Osteocyte (in vitro differentiated cells): ENCODE data around the gene CLGN. TPM values are rescaled to one million over a fixed set of nuclear protein-coding genes. Genes with fewer than 3 reads are reported as not detected.

Experiments
- DNase-seq: peaks from one replicate; pipeline ENCODE4 v3.0.0; 2021; ENCODE audit warnings: mixed read lengths; ENCODE audit not compliant: unreplicated experiment; ENCODE audit errors: extremely low spot score
- H3K27ac Mint-ChIP-seq: one replicate; pipeline ENCODE4 v1.8.0; 2021; ENCODE audit warnings: mild to moderate bottlenecking, mixed read lengths; ENCODE audit not compliant: unreplicated experiment
- H3K27me3 Mint-ChIP-seq: one replicate; pipeline ENCODE4 v1.8.0; 2021; ENCODE audit warnings: mixed read lengths; ENCODE audit not compliant: unreplicated experiment
- H3K36me3 Mint-ChIP-seq: one replicate; pipeline ENCODE4 v1.8.0; 2021; ENCODE audit warnings: mixed read lengths; ENCODE audit not compliant: unreplicated experiment
- H3K4me1 Mint-ChIP-seq: one replicate; pipeline ENCODE4 v1.8.0; 2021; ENCODE audit warnings: mixed read lengths; ENCODE audit not compliant: unreplicated experiment
- H3K4me3 Mint-ChIP-seq: one replicate; pipeline ENCODE4 v1.8.0; 2021; ENCODE audit warnings: mild to moderate bottlenecking, moderate library complexity, mixed read lengths; ENCODE audit not compliant: unreplicated experiment
- H3K9me3 Mint-ChIP-seq: one replicate; pipeline ENCODE4 v1.8.0; 2021; ENCODE audit warnings: mixed read lengths; ENCODE audit not compliant: unreplicated experiment
- CTCF ChIP-seq: fragments of 200-600 bp; sonication (generic); IDR thresholded peaks from 2 replicates; pipeline ENCODE4 v1.5.0; 2021; ENCODE audit warnings: antibody characterized with exemption, mild to moderate bottlenecking, moderate library complexity
- total RNA-seq: library from RNA; stranded (reverse); gene quantifications from 2 replicates; pipeline ENCODE4 v1.2.1, GENCODE V29; 2021

CLGN gene
- total RNA-seq, 1 donor from 2014 or later, result not detected

- no peak overlapping the region for H3K27ac Mint-ChIP-seq
Measured at GRCh38 chr4:140367738-140368137, 59.7 kb downstream of the CLGN start.

GRCh38 chr4:140363558-140363957, 63.9 kb downstream of the CLGN start:
- peaks cover 25% of the 10 kb centered on the region for H3K27me3 Mint-ChIP-seq
- DNase-seq, result no peak
- no peaks in the 10 kb centered on the region for H3K4me1 Mint-ChIP-seq
- no peaks in the 10 kb centered on the region for H3K36me3 Mint-ChIP-seq
- no peak overlapping the region for H3K27ac Mint-ChIP-seq
- H3K4me3 Mint-ChIP-seq, result no peak overlapping the region
- no peaks in the 10 kb centered on the region for H3K9me3 Mint-ChIP-seq
- no peak for TF ChIP-seq CTCF

More at GRCh38 chr4:140367738-140368137, 59.7 kb downstream of the CLGN start:
- Mint-ChIP-seq H3K36me3 (no peaks in the 10 kb centered on the region), H3K9me3 (no peaks in the 10 kb centered on the region), H3K27me3 (peaks cover 31% of the 10 kb centered on the region), H3K4me1 (peaks cover 7% of the 10 kb centered on the region), H3K4me3 (no peak overlapping the region)
- DNase-seq, result no peak
- TF ChIP-seq CTCF, result no peak

GRCh38 chr4:140363051-140363450, 64.4 kb downstream of the CLGN start:
- H3K36me3 Mint-ChIP-seq, result no peaks in the 10 kb centered on the region
- DNase-seq, result no peak
- peaks cover 27% of the 10 kb centered on the region for H3K27me3 Mint-ChIP-seq
- no peak overlapping the region for H3K27ac Mint-ChIP-seq
- H3K4me1 Mint-ChIP-seq, result no peaks in the 10 kb centered on the region
- H3K9me3 Mint-ChIP-seq, result no peaks in the 10 kb centered on the region
- TF ChIP-seq CTCF, result no peak
- no peak overlapping the region for H3K4me3 Mint-ChIP-seq

GRCh38 chr4:140361099-140361498, 66.3 kb downstream of the CLGN start:
- Mint-ChIP-seq H3K27me3 (peaks cover 40% of the 10 kb centered on the region), H3K36me3 (no peaks in the 10 kb centered on the region), H3K27ac (no peak overlapping the region), H3K4me1 (no peaks in the 10 kb centered on the region), H3K4me3 (no peak overlapping the region), H3K9me3 (no peaks in the 10 kb centered on the region)
- TF ChIP-seq CTCF, result no peak
- DNase-seq, result no peak

GRCh38 chr4:140359562-140360427, 67.7 kb downstream of the CLGN start:
- no peak overlapping the region for H3K27ac Mint-ChIP-seq
- TF ChIP-seq CTCF, result peak; percentile 81
- no peaks in the 10 kb centered on the region for H3K9me3 Mint-ChIP-seq
- no peaks in the 10 kb centered on the region for H3K36me3 Mint-ChIP-seq
- no peak for DNase-seq
- no peaks in the 10 kb centered on the region for H3K4me1 Mint-ChIP-seq
- peaks cover 41% of the 10 kb centered on the region for H3K27me3 Mint-ChIP-seq
- H3K4me3 Mint-ChIP-seq, result no peak overlapping the region
